Activated CD4-positive, alpha-beta T cell treated with anti-CD3 and anti-CD28 coated beads for 1 hour (primary cell): ENCODE data around the gene FOSB.

Experiments used
- DNase-seq: peaks from one replicate; pipeline ENCODE4 v3.0.0-alpha.2; 2020

FOSB gene

GRCh38 chr19:45442778-45443461 lies 24.9 kb upstream of the FOSB start:
- no peak for DNase-seq

GRCh38 chr19:45443462-45444317 lies 24.1 kb upstream of the FOSB start:
- DNase-seq: peak; percentile 36

- DNase-seq: peak; percentile 66
Observed at GRCh38 chr19:45444318-45445041, 23.3 kb upstream of the FOSB start.

GRCh38 chr19:45445139-45445538 lies 22.7 kb upstream of the FOSB start:
- no peak for DNase-seq

GRCh38 chr19:45446295-45446694 lies 21.5 kb upstream of the FOSB start:
- no peak for DNase-seq

- DNase-seq: no peak
Observed at GRCh38 chr19:45446944-45447343, 20.9 kb upstream of the FOSB start.

GRCh38 chr19:45448425-45448756 lies 19.4 kb upstream of the FOSB start:
- DNase-seq: no peak

- no peak for DNase-seq
Observed at GRCh38 chr19:45448887-45449299, 18.9 kb upstream of the FOSB start.

GRCh38 chr19:45450012-45450333 lies 17.8 kb upstream of the FOSB start:
- no peak for DNase-seq

GRCh38 chr19:45451131-45451849 lies 16.5 kb upstream of the FOSB start:
- DNase-seq: peak; percentile 34

GRCh38 chr19:45451850-45452387 lies 15.9 kb upstream of the FOSB start:
- no peak for DNase-seq

GRCh38 chr19:45455707-45456499 lies 11.9 kb upstream of the FOSB start:
- DNase-seq: peak; percentile 43

GRCh38 chr19:45456500-45456815 lies 11.3 kb upstream of the FOSB start:
- DNase-seq: no peak

GRCh38 chr19:45457776-45458175 lies 10.0 kb upstream of the FOSB start:
- no peak for DNase-seq

GRCh38 chr19:45460807-45461347 lies 6.9 kb upstream of the FOSB start:
- DNase-seq: no peak

GRCh38 chr19:45462174-45462573 lies 5.6 kb upstream of the FOSB start:
- no peak for DNase-seq

GRCh38 chr19:45463241-45463640 lies 4.6 kb upstream of the FOSB start:
- no peak for DNase-seq

- DNase-seq: no peak
Observed at GRCh38 chr19:45464274-45464673, 3.5 kb upstream of the FOSB start.

GRCh38 chr19:45464852-45465441 lies 2.8 kb upstream of the FOSB start:
- no peak for DNase-seq

- DNase-seq: no peak
Observed at GRCh38 chr19:45467115-45467455, 711 bp upstream of the FOSB start.

GRCh38 chr19:45468159-45468651 lies 409 bp downstream of the FOSB start:
- DNase-seq: peak; percentile 55

- DNase-seq: no peak
Observed at GRCh38 chr19:45468803-45469131, 971 bp downstream of the FOSB start.
